SK-N-MC (cell line): ENCODE measurements around the gene ASPHD1.
"Not testable (repeated sequence)": the region's sequence is repeated elsewhere in the genome, so short reads cannot be mapped to it uniquely, and the experiment has no call there.

Experiments used
- DNase-seq: peaks from one replicate; pipeline ENCODE4 v3.0.0-alpha.2; 2011; ENCODE audit warnings: low read depth, low spot score
- H3K27ac ChIP-seq: fragments of 200-600 bp; sonication (generic); 2 replicates; pipeline ENCODE4 v1.5.1; 2016; ENCODE audit warnings: mixed run types
- H3K36me3 ChIP-seq: fragments of 200-600 bp; sonication (generic); 2 replicates; pipeline ENCODE4 v1.6.1; 2017; ENCODE audit warnings: antibody characterized with exemption, low read length, mixed read lengths; ENCODE audit not compliant: insufficient read depth
- H3K4me3 ChIP-seq: fragments of 200-600 bp; sonication (generic); 2 replicates; pipeline ENCODE4 v1.5.1; 2016
- H3K9ac ChIP-seq: fragments of 200-600 bp; sonication (generic); 2 replicates; pipeline ENCODE4 v1.8.0; 2017; ENCODE audit warnings: mixed run types, mixed read lengths; ENCODE audit not compliant: insufficient read length
- H3K9me3 ChIP-seq: fragments of 200-600 bp; sonication (generic); 2 replicates; pipeline ENCODE4 v1.6.1; 2017; ENCODE audit warnings: low read depth, mild to moderate bottlenecking, antibody characterized with exemption, low read length, moderate library complexity, mixed read lengths
- EZH2 ChIP-seq: fragments of 200-600 bp; sonication (generic); IDR thresholded peaks from one replicate; pipeline ENCODE4 v1.6.1; 2017; ENCODE audit warnings: antibody characterized with exemption
- FOXP2 ChIP-seq: optimal IDR thresholded peaks from 2 replicates; pipeline ENCODE3; 2011; ENCODE audit warnings: mild to moderate bottlenecking, moderate library complexity; ENCODE audit not compliant: insufficient read depth; ENCODE audit errors: extremely low read length, control extremely low read depth
- POLR2AphosphoS5 ChIP-seq: IDR thresholded peaks from 2 replicates; pipeline ENCODE4 v1.6.1; 2012; ENCODE audit warnings: mild to moderate bottlenecking, low read depth, low read length, borderline replicate concordance

The ASPHD1 gene

DNA sequence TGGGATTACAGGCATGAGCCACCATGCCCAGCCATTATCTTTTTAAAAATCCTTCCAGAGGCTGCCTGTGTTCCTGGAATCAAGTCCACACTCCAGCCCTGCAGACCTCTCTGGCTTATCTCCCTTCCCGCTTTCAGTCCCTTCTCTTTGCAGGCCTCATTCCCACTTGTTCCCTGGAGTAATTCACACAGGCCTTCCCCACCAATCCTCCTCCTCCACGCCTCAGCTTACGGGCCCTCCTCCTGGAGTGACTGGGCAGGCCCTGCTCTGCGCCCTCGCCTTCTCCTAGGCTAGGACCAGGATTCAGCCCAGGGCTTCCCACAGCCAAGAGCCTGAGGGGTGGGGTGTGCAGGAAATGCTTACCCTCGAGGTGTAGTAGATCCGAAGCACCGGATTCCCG lies 40.1 kb upstream of the ASPHD1 start:
- no peaks in the 10 kb centered on the region for H3K9me3 ChIP-seq
- peaks cover 5% of the 10 kb centered on the region; the same call in 1 of the 2 replicates for H3K36me3 ChIP-seq
- H3K9ac ChIP-seq: no peak overlapping the region
- DNase-seq: no peak
- TF ChIP-seq EZH2: no peak
- no peak for TF ChIP-seq POLR2AphosphoS5
- no peak for TF ChIP-seq FOXP2
- no peak overlapping the region for H3K4me3 ChIP-seq
- no peak overlapping the region for H3K27ac ChIP-seq

DNA sequence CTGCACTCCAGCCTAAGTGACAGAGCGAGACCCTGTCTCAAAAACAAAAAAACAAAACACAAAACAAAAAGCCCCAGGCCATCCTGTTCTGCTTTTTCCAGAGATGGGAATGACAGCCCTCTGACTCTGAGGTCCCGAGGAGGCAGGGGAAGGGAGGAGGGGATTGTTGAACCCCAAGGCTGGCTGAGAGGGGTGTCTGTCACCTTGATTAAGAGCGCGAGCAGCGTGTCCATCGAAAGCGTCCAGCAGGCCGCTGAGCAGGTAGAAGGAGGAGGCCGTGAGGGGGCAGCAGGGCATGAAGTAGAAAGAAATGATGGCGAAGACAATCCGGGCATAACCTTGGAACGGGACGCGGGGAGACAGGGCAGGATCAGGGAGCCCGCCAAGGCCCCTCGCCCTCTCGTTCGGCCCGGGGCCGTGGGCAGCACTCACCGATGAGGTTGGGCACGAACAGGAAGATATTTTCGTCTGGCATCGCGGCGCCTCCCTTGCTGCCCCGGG lies 37.9 kb upstream of the ASPHD1 start:
- Histone ChIP-seq H3K4me3 (peak overlapping the region; percentile 94), H3K9ac (peak overlapping the region; percentile 94), H3K27ac (no peak overlapping the region), H3K36me3 (peaks cover 5% of the 10 kb centered on the region; the same call in 1 of the 2 replicates), H3K9me3 (no peaks in the 10 kb centered on the region)
- no peak for TF ChIP-seq POLR2AphosphoS5
- no peak for TF ChIP-seq FOXP2
- no peak for TF ChIP-seq EZH2
- no peak for DNase-seq

DNA sequence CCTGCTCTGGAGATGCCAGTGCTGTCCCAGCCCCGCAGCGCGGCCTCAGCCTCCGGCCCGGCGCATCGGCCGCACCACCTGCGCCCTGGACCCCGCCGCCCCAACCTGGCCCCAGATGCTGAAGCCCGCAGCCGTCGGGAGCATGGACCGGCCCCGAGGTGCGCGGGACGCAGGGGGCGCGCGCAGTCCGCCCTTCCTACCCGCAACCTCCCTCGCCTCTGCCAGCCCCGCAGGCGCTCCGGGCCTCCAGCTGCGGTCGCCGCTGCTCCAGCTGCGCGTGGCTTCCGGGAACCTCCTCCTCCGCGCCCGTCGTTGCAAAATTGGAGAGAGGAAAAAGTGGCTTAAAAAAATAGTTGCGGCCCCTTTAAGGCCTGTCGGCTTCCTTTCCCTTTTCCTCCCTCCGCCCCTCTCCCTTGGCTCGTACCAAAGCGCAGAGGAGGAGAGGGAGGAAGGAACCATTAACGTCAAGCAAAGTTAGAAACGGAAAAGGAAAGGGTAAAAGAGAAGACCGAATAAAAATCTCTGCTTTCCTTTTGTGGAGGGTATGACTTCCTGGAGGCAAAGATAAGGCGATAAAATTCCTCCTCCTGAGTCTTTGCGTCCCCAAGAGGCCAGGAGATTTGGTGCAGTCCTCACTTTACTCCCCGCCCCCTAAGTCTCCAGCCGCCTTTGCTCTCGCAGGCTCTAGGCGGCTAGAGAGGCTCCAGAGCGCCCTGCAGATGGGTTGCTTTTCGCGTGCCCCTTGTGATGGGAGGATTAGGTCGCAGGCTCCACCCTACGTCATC lies 37.2 kb upstream of the ASPHD1 start, which contains the start of gene CDIPT:
Gene CDIPT (minus strand): TSS at position 343 of the 785 bp plus-strand sequence. CDS start 369 bp downstream, outside the sequence.
- peak within 1 kb of the TSS; percentile 99 for H3K27ac ChIP-seq

DNA sequence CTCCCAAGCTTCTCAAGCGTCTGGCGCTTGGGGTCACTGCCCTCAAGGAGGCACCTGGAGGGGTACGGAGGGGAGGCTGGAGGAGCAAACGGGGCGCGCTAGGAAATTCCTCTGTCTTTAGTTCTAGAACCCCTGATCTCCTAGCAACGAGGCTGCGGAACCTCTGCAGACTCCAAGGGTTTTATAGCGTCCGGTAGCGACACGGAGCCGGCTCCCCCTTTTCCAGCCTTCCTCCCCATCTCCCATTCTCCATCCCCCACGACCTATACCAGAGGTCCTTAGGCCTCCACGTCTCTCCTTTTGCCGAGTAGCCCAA lies 36.7 kb upstream of the ASPHD1 start:
- peak overlapping the region; percentile 94 for H3K4me3 ChIP-seq
- DNase-seq: no peak
- no peak overlapping the region for H3K9ac ChIP-seq
- TF ChIP-seq EZH2 (no peak), POLR2AphosphoS5 (no peak), FOXP2 (no peak)
- H3K27ac ChIP-seq: peak overlapping the region; percentile 99
- H3K36me3 ChIP-seq: peaks cover 3% of the 10 kb centered on the region; the same call in 1 of the 2 replicates
- no peaks in the 10 kb centered on the region for H3K9me3 ChIP-seq

More for the DNA sequence above, 37.2 kb upstream of the ASPHD1 start, which contains the start of gene CDIPT:
- H3K4me3 ChIP-seq: peak within 1 kb of the TSS; percentile 94
- DNase-seq: peak; percentile 91
- peaks cover 5% of the 10 kb centered on the region; the same call in 1 of the 2 replicates for H3K36me3 ChIP-seq
- TF ChIP-seq EZH2 (no peak), POLR2AphosphoS5 (peak; percentile 46), FOXP2 (no peak)
- no peaks in the 10 kb centered on the region for H3K9me3 ChIP-seq
- peak within 1 kb of the TSS; percentile 94 for H3K9ac ChIP-seq

DNA sequence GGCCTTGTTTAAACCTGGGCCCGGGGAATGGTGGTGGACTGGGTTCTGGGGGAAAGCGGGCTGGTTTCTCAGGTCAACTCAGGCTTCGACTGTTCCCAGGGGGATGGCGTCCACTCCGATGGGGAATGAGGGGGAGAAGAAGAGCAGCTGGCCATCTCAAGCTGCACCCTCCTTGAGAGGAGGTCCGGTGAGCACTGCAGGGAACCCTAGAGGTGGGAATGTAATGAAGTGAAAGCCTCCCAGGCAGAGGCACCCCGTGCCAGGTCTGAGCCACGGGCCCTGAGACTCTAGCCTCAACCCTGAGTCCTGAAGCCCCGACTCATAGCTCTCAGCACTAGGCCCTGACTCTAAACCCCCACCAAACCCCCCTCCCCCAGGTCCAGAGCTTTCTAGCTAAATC lies 36.1 kb upstream of the ASPHD1 start:
- Histone ChIP-seq H3K27ac (no peak overlapping the region), H3K9me3 (no peaks in the 10 kb centered on the region), H3K36me3 (no peaks in the 10 kb centered on the region; the same call in 1 of the 2 replicates), H3K4me3 (no peak overlapping the region), H3K9ac (no peak overlapping the region)
- DNase-seq: no peak
- no peak for TF ChIP-seq EZH2
- no peak for TF ChIP-seq POLR2AphosphoS5
- TF ChIP-seq FOXP2: no peak

DNA sequence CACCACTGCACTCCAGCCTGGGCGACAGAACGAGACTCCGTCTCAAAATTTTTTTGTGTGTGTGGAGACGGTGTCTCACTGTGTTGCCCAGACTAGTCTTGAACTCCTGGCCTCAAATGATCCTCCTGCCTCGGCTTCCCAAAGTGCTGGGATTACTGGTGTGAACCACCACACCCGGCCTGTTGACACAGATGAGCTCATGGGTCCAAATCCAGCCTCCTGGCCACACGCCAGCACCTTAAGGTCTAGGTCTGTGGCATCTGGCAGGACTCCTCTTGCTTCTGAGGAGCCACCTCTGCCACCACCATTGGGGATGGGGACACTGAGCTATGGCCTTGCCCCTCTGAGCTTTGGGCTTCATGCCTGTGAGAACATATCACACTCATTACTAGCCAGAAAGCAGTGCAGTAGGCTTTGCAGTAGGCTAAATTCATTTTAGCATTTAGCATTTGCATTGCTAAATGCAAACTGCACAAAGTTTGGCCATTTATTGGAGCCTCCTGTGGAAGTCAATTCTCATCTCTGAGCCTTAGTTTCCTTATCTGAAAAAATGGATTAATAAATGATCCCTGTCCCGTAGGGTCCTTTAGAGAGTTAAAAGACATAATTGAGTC lies 31.8 kb upstream of the ASPHD1 start:
- Histone ChIP-seq H3K9me3 (no peaks in the 10 kb centered on the region), H3K4me3 (no peak overlapping the region), H3K36me3 (no peaks in the 10 kb centered on the region), H3K9ac (no peak overlapping the region), H3K27ac (no peak overlapping the region)
- no peak for TF ChIP-seq EZH2
- no peak for TF ChIP-seq POLR2AphosphoS5
- TF ChIP-seq FOXP2: no peak
- no peak for DNase-seq

DNA sequence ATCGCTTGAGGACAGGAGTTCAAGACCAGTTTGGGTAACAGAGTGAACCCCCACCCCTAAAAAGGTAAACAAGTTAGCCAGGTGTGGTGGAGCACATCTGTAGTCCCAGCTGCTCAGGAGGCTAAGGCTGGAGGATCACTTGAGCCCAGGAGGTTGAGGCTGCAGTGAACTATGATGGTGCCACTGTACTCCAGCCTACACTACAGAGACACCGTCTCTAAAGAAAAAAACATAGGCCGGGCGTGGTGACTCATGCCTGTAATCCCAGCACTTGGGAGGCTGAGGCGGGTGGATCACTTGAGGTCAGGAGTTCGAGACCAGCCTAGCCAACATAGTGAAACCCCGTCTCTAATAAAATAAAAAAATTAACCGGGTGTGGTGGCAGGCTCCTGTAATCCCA lies 31.2 kb upstream of the ASPHD1 start:
- not testable (repeated sequence) for DNase-seq

DNA sequence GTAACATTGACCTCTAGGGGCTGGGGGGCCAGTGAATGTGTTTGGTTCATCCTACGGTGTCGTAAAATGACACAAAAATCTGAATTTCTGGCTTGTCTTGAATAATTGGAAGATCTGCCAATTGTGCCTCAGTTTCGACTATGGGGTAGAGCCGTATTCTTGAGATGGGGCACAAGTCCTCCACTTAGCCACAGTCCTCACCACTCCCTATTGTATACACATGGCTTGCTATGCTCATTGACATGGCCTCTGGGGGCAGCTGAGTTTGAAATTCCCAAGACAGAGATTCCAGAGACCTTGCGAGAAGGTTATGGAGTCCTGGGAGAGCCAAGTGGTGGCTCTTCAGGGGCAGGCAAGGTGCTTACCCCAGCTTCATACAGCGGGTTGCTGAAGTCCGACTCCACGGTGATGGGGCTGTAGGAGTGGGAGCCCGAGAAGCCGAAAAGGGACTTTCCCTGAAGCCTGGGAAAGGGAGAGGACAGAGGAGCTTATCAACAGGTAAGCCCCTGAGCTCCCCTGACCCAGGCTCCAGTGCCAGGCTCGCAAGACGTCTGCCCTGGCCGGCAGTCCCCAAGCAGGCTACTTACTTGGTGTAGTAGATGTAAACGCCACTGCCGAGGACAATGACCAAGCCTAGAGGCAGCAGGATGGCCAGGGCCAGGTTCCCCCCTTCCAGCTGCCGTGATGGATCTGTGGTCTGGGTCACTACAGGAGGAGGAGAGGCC lies 28.3 kb upstream of the ASPHD1 start:
- no peaks in the 10 kb centered on the region for H3K9me3 ChIP-seq
- H3K9ac ChIP-seq: no peak overlapping the region
- H3K27ac ChIP-seq: no peak overlapping the region
- no peaks in the 10 kb centered on the region for H3K36me3 ChIP-seq
- no peak for TF ChIP-seq FOXP2
- TF ChIP-seq POLR2AphosphoS5: no peak
- TF ChIP-seq EZH2: no peak
- no peak overlapping the region for H3K4me3 ChIP-seq
- no peak for DNase-seq

More for the DNA sequence above, 31.2 kb upstream of the ASPHD1 start:
- not testable (repeated sequence) for H3K4me3 ChIP-seq, H3K36me3 ChIP-seq, H3K9me3 ChIP-seq, H3K9ac ChIP-seq, H3K27ac ChIP-seq
